GM19467 (cell line): ENCODE results near the gene POLG.

Experiments used
- ATAC-seq: cut with Tn5 transposase; IDR thresholded peaks from one replicate; pipeline ENCODE4 v1.9.1; 2021; ENCODE audit warnings: mild to moderate bottlenecking, moderate library complexity; ENCODE audit not compliant: unreplicated experiment

The POLG gene

DNA sequence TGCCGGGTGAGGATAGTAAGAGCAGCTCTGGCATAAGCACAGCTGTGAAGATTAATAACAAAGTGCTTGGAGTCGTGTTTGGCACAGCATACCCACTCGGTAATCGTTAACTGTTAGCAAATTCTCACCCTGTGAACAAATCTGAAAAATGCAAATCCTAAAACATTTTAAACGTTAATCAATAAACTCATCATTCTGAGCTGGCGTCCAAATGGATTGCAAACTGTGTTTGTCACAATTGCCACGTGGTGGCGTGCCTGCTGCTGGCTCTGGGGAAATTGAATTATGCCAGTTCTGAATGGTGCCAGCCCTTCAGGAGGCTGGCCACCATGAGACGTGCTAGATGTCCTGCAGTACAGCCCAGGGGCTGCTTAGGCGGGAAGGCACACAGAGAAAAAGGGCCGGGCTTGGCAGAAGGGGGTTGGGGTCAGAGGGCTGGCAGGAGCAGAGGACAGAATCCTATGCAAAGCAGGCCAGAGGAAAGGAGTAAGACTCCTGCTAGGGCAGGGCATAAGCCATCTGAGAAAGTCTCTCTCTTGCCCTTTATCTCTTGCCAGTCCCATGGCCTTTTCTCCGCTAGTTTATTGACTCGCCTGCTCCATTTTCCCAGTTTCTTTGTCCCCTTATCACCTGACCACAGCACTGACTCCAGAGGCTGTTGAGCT lies 22.1 kb upstream of the POLG start:
- no peak for ATAC-seq

GRCh38 chr15:89353991-89354390 lies 19.4 kb upstream of the POLG start:
- ATAC-seq = no peak

DNA sequence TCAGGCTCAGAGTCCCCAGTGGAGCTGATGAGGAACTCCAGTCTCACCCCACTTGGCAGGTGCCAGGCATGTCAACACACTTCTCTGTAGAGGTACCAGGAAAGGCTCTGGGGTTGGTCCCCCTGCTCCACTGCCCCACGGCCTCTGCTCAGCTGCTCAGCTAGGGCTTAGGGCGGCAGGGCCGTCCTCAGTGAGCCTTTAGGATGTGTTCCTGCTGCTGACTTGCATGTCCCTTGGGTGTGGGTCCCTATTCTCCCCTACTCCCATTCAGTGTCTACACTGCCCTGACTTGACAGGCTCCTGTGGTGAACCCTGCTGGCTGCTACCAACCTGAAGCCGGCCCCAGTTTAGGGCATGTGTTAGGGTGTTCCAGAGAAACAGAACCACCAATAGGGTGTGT lies 17.9 kb upstream of the POLG start:
- no peak for ATAC-seq

GRCh38 chr15:89349206-89349558 lies 14.6 kb upstream of the POLG start:
- no peak for ATAC-seq

GRCh38 chr15:89346516-89347231 lies 12.1 kb upstream of the POLG start:
- no peak for ATAC-seq

DNA sequence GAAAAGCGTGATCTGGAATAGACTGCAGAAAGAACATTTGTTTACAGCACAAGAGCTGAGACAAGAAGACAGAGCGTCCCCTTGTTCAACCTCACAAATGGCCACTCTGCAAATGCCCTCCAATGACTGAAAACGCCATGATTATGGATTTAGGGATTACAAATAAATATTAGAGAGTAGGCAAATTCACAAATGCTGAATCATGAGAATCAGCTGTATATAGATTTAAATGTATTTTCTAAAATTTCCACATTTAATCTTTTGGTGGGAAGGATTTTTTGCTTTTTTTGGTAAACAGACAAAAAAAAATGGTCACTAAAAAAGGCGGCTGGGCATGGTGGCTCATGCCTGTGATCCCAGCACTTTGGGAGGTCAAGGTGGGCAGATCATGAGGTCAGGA lies 10.6 kb upstream of the POLG start:
- ATAC-seq = no peak

DNA sequence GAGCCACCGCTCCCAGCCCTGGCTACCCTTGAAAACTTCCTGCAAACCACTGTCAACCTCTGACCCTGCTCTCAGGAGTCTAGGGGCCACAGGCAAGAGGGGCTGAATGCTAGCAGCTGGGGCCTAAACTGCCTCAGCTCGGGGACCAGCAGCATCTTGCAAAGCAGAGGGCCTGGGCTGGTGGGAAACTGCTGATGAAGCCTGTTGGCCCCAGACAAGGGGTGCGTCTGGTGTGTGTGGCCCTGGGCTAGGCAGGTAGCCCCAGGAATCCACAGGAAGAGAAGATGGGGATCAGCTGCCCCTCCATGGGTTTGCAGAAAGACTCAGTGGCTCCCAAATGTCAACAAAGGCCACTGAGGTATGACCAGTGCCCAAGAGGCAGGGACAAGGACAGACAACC lies 8.2 kb upstream of the POLG start:
- no peak for ATAC-seq

DNA sequence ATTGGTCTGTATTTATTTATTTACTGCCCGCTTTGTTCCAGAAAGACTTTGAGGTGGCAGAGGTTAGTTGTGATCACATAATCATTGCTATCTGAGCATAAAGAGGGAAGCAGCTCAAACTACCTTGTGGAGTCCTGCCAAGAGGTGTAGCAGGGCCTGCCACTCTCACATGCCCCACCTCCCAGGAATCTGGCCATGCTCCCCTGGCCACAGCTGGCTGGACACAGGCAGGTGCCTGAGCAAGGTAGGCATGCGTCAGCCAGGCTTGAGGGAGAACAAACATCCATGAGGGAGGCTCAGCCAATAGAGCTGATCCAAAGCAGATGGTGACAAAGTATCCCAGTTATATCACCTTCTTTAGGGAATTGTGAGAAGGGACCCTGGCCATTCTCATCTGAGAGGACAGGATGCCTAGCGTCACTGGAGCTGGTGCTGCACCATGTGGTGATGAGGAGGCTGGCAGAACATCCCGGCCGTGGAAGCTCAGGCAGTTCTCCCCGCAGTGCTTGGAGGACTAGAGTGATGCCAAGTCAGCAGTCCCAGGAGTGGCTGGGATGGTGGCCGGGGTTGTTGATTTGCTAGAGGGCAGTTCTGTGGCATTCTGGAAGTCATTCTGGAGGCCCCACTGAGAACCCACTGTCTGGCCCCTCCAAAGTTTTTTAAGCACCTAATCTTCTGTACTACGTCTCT lies 6.8 kb upstream of the POLG start:
- no peak for ATAC-seq

DNA sequence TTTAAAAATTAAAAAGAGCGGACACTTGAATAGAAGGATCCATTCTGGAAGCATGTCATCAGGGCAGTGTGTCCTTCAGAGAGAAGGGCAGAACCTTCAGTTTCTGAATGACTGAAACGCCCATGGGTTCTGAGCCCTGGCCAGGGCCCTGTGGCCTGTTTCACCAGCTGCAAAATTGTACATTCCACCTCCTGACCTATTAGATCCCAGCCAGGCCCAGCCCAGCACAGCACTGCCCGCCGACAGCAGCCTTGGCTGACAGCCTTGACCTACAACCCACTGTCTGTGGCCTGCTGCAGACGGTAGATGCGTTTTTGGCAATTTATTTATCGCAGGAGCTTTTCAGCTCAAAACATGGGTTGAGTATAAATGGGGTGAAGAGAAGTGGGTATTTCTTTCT lies 5.9 kb upstream of the POLG start:
- no peak for ATAC-seq

- ATAC-seq = no peak
Observed at GRCh38 chr15:89338036-89338435, 3.4 kb upstream of the POLG start.

- no peak for ATAC-seq
Observed at GRCh38 chr15:89335298-89336041, 846 bp upstream of the POLG start.

- no peak for ATAC-seq
Observed at GRCh38 chr15:89333959-89334509, 590 bp downstream of the POLG start.

DNA sequence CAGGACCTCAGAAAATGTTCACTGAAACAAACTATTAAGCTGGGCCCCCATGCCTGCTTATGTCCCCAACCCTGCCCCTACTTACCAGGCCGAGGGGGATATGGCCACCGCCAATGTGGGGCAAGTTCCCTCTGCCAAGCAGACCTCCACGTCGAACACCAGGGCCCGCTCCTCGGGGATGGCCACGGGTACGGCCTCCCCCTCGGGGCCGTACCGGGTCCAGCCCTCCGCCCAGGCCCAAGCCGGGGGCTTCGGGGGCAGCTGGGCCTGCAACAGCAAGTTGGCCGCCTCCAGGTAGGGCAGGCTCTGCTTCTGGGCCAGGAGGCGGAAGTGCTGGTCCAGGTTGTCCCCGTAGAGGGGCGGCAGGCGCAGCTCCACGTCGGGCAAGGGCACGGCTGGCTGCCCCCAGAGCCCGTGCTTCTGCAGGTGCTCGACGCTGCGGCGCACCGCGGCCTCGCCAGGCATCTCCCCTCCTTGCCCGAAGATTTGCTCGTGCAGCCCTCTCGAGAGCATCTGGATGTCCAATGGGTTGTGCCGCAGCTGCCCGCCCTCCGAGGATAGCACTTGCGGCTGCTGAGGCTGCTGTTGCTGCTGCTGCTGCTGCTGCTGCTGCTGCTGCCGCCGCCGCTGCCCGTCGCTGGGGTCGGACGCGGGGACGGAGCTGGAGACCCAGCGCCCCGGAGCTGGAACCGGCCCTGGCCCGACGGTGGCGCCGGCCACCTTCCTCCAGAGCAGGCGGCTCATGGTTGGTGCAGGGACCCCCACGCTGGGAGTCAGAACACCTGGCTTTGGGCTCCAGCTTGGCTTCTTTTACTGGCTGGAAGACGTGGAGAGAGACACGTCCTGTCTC lies 1.4 kb downstream of the POLG start:
- ATAC-seq = no peak

- ATAC-seq = no peak
Observed at GRCh38 chr15:89332446-89332845, 2.2 kb downstream of the POLG start.

DNA sequence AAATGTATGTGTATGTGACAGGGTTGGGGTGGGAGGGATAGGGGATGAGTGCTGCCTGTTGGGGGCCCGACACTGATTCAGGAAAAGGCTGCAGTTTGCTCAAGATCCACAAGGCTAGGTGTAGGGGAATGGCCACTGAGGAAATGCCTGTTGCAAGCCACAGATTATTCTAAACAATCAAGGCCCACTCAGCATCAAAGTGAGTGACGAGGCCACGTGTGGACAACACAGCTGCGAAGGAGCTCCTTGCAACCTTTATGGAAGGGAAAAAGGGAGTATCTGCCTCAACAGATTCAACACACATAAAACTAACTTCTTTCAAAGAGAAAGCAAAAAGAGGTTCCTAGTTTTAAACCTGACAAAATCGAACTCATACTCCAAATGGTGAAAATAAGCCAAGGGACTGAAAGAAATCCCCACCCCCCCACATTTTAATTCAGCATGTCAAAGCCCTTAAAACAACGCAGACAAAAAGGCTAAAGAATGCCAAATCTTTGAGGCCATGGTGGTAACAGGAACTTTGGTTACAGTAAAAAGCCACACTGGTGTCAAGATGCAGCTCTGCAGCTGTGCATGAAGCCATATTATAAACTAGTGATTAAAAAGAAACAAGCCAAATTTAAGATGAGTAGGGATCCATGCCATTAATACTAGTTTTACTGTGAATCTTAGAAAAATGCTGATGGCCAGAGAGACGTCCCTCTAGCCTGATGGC lies 3.6 kb downstream of the POLG start:
- no peak for ATAC-seq

- no peak for ATAC-seq
Observed at GRCh38 chr15:89330119-89330518, 4.5 kb downstream of the POLG start.

GRCh38 chr15:89329329-89330084 lies 5.1 kb downstream of the POLG start:
- no peak for ATAC-seq

DNA sequence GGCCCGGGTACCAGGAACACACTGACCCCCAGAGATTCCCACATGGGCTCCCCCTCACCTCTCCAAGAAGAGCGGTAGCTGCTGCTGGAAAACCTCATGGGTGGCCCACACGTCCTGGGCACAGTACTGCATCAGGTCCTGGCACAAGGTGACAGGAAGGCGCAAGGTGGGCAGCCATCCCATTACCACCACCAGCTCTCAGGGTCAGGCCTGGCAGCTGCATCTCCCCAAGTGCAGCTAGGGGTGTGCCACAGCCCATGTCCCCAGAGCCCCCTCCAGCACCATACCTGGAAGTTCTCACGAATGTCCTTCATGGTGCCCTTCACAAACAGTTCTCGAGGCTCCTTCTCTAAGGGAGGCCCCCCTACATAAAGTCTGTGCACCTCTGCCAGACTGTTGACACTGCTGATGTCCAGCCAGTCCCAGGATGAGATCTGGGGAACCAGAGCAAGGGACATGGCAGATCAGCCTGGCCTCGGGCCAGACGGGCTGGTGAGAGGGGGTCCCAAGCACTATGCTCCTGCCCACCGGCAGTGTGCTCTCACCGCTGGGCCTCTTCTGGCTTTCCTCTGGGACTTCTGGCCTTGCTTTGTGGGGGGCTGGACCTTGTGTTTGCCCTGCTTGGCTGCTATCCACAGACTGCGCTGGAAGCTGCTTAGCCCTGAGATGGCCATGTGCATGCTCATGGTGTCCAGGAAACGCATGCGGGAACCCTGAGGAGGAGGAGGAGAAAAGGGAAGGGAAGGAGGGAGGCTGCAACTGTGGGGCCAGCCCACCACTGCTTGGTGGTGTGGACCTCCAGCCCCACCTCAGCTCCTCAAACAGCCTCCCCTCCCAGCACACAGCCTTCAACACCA lies 6.0 kb downstream of the POLG start:
- ATAC-seq = no peak
